ENCODE results near the gene WDR45. TPM values are rescaled to one million over a fixed set of nuclear protein-coding genes. Genes with fewer than 3 reads are reported as not detected.

WDR45 gene
- total RNA-seq, 1 donor from 2014 or later, result 67.1 TPM

Other genes starting within 250 kb of the WDR45 start
- not detected for gene PCSK1N, start 244.3 kb downstream of the WDR45 start, total RNA-seq
- 80.5 TPM for gene TIMM17B, start 182.1 kb downstream of the WDR45 start, total RNA-seq
- 58.6 TPM for gene PQBP1, start 182.0 kb downstream of the WDR45 start, total RNA-seq
- 11.6 TPM for gene SLC35A2, start 168.2 kb downstream of the WDR45 start, total RNA-seq
- gene PIM2, start 160.9 kb downstream of the WDR45 start, total RNA-seq, result 3.2 TPM
- 19.8 TPM for gene OTUD5, start 122.3 kb downstream of the WDR45 start, total RNA-seq
- 0.68 TPM for gene KCND1, start 108.0 kb downstream of the WDR45 start, total RNA-seq
- gene GRIPAP1, start 77.6 kb downstream of the WDR45 start, total RNA-seq, result 20.1 TPM
- 24.8 TPM for gene TFE3, start 36.5 kb downstream of the WDR45 start, total RNA-seq
- gene CCDC120, start 20.9 kb downstream of the WDR45 start, total RNA-seq, result 1.4 TPM
- 7.1 TPM for gene PRAF2, start 5.9 kb downstream of the WDR45 start, total RNA-seq
- 19.0 TPM for gene GPKOW, start 43.8 kb upstream of the WDR45 start, total RNA-seq
- gene MAGIX, start 82.9 kb upstream of the WDR45 start, total RNA-seq, result 4.3 TPM
- 67.0 TPM for gene PLP2, start 92.0 kb upstream of the WDR45 start, total RNA-seq
- 15.1 TPM for gene PRICKLE3, start 106.5 kb upstream of the WDR45 start, total RNA-seq
- gene SYP, start 120.3 kb upstream of the WDR45 start, total RNA-seq, result 1.8 TPM
- gene CACNA1F, start 153.5 kb upstream of the WDR45 start, total RNA-seq, result not detected
- 10.8 TPM for gene CCDC22, start 155.6 kb upstream of the WDR45 start, total RNA-seq
- gene FOXP3, start 184.8 kb upstream of the WDR45 start, total RNA-seq, result not detected
- 19.5 TPM for gene PPP1R3F, start 189.9 kb upstream of the WDR45 start, total RNA-seq
- not detected for gene GAGE10, start 223.8 kb upstream of the WDR45 start, total RNA-seq
- not detected for gene GAGE12J, start 242.2 kb upstream of the WDR45 start, total RNA-seq

All from Right ventricle myocardium inferior (tissue), 1 donor.